HepG2 (cell line): ENCODE results near the gene MPPE1. TPM values are rescaled to one million over a fixed set of nuclear protein-coding genes. Genes with fewer than 3 reads are reported as not detected.

Source experiments
- ARHGAP35 ChIP-seq: sonication (generic); formaldehyde crosslinking; IDR thresholded peaks from 2 replicates; pipeline ENCODE4 v1.9.0; 2022; ENCODE audit warnings: mild to moderate bottlenecking, inconsistent platforms, moderate library complexity, missing genetic modification reagents, borderline replicate concordance
- CSRNP2 ChIP-seq: sonication (generic); formaldehyde crosslinking; conservative IDR thresholded peaks from 2 replicates; pipeline ENCODE4 v1.8.0; 2022; ENCODE audit warnings: low read depth, missing genetic modification reagents
- CTCF ChIP-seq: sonication (generic); formaldehyde crosslinking; IDR thresholded peaks from 2 replicates; pipeline ENCODE4 v1.5.0; 2020; ENCODE audit warnings: mild to moderate bottlenecking, missing genetic modification reagents, moderate library complexity
- KLF11 ChIP-seq: IDR thresholded peaks from 2 replicates; pipeline ENCODE4 v1.6.1; 2016; ENCODE audit warnings: missing compliant biosample characterization
- KMT2A ChIP-seq: sonication (generic); formaldehyde crosslinking; IDR thresholded peaks from 2 replicates; pipeline ENCODE4 v1.4.0; 2020; ENCODE audit warnings: missing genetic modification reagents
- NR3C1 ChIP-seq: sonication (generic); formaldehyde crosslinking; IDR thresholded peaks from 2 replicates; pipeline ENCODE4 v1.4.0; 2020; ENCODE audit warnings: missing genetic modification reagents
- PCBP1 ChIP-seq: fragments of 200-400 bp; formaldehyde crosslinking; IDR thresholded peaks from 2 replicates; pipeline ENCODE4 v1.6.1; 2017; ENCODE audit warnings: mild to moderate bottlenecking, low read depth, low read length, borderline replicate concordance
- RARG ChIP-seq: sonication (generic); formaldehyde crosslinking; IDR thresholded peaks from 2 replicates; pipeline ENCODE4 v1.4.0; 2020; ENCODE audit warnings: low read depth, mild to moderate bottlenecking, missing genetic modification reagents
- SMAD3 ChIP-seq: sonication (generic); formaldehyde crosslinking; IDR thresholded peaks from 2 replicates; pipeline ENCODE4 v1.4.0; 2020; ENCODE audit warnings: missing genetic modification reagents
- SRSF9 ChIP-seq: fragments of 200-400 bp; formaldehyde crosslinking; IDR thresholded peaks from 2 replicates; pipeline ENCODE4 v1.6.1; 2018; ENCODE audit warnings: borderline replicate concordance, mild to moderate bottlenecking, low read depth, low read length; ENCODE audit not compliant: insufficient read depth, poor library complexity, severe bottlenecking
- USF2 ChIP-seq, 2 experiments: sonication (generic) in 1 of 2; formaldehyde crosslinking in 1 of 2; IDR thresholded peaks; 2 replicates each; pipeline versions ENCODE4 v1.5.1 to v1.6.1; 2011 to 2020; ENCODE audit warnings: borderline replicate concordance in 1 of 2, low read depth in 1 of 2, low read length in 1 of 2, mild to moderate bottlenecking in 1 of 2, missing genetic modification reagents in 1 of 2, moderate library complexity in 1 of 2
- ZFP36 ChIP-seq: fragments of 150-350 bp; IDR thresholded peaks from 2 replicates; pipeline ENCODE4 v1.6.1; 2018; ENCODE audit warnings: borderline replicate concordance, low read length, low read depth; ENCODE audit not compliant: partially characterized antibody
- ZNF3 ChIP-seq: IDR thresholded peaks from 2 replicates; pipeline ENCODE4 v1.7.0; 2017; ENCODE audit warnings: inconsistent platforms
- ZNF496 ChIP-seq: sonication (generic); formaldehyde crosslinking; IDR thresholded peaks from 2 replicates; pipeline ENCODE4 v1.8.1; 2023; ENCODE audit warnings: mild to moderate bottlenecking, moderate library complexity, missing genetic modification reagents; ENCODE audit not compliant: insufficient replicate concordance
- ZNF570 ChIP-seq: sonication (generic); formaldehyde crosslinking; IDR thresholded peaks from 2 replicates; pipeline ENCODE4 v1.4.0; 2020; ENCODE audit warnings: mild to moderate bottlenecking, missing genetic modification reagents, borderline replicate concordance
- ZNF577 ChIP-seq: sonication (generic); formaldehyde crosslinking; IDR thresholded peaks from 2 replicates; pipeline ENCODE4 v1.4.0; 2020; ENCODE audit warnings: mild to moderate bottlenecking, low read depth, missing genetic modification reagents, borderline replicate concordance
- ZNF883 ChIP-seq: sonication (generic); formaldehyde crosslinking; IDR thresholded peaks from 2 replicates; pipeline ENCODE4 v1.5.1; 2020; ENCODE audit warnings: mild to moderate bottlenecking, missing genetic modification reagents; ENCODE audit errors: not compliant biosample characterization
- polyA plus RNA-seq, 8 experiments: library from polyadenylated mRNA; depleted of rRNA in 3 of 8; stranded (reverse) in 7 of 8; unstranded in 1 of 8; fragments of >200 nt; fragmentation: Illumina TruSeq in 4 of 8; extraction: Trizol in 4 of 8; gene quantifications; 2 replicates each; pipeline versions ENCODE4 v1.2.1 to v1.2.3, GENCODE V29; 2011 to 2016; ENCODE audit warnings: low read depth in 4 of 8, missing spikeins in 1 of 8, mixed read lengths in 1 of 8; ENCODE audit not compliant: insufficient read depth in 1 of 8
- total RNA-seq, 5 experiments: library from RNA; depleted of rRNA; stranded (reverse); fragments of >200 nt; fragmentation: Illumina TruSeq; extraction: Trizol; gene quantifications; 2 replicates each; pipeline ENCODE4 v1.2.3, GENCODE V29; 2016; ENCODE audit warnings: low read depth in 1 of 5

The MPPE1 gene
- total and polyA plus RNA-seq, 2 of the 13 experiments (the other 11 are each of a cell fraction or from before 2014, with no cell fraction given), result 9.6 to 11.9 TPM

- TF ChIP-seq SRSF9 (no peak), PCBP1 (no peak), KMT2A (CRISPR knock-in tag) (peak; percentile 58; the same call in 1 of the 2 replicates), RARG (CRISPR knock-in tag) (no peak), ZNF496 (CRISPR knock-in tag) (no peak), ZNF3 (no peak), ZNF570 (CRISPR knock-in tag) (no peak), CTCF (no peak), NR3C1 (CRISPR knock-in tag) (no peak), ZNF577 (CRISPR knock-in tag) (no peak), KLF11 (CRISPR knock-in tag) (no peak), ZNF883 (no peak), USF2 (IDR thresholded peaks at IDR 0.05; ENCODE audit: low read depth, low read length) (no peak), USF2 (CRISPR knock-in tag; IDR thresholded peaks at IDR 0.05; ENCODE audit: borderline replicate concordance) (no peak), CSRNP2 (CRISPR knock-in tag) (no peak), ZFP36 (no peak), SMAD3 (peak; percentile 80), ARHGAP35 (CRISPR knock-in tag) (no peak)
These were observed 39.4 kb upstream of the MPPE1 start (continued) for GRCh38 chr18:11947214-11948191.
